Smooth muscle cell of the coronary artery (primary cell): ENCODE data around the gene MTO1. TPM values are rescaled to one million over a fixed set of nuclear protein-coding genes. Genes with fewer than 3 reads are reported as not detected.

Source experiments
- total RNA-seq: library from RNA; depleted of rRNA; stranded (reverse); fragments of >200 nt; gene quantifications from 2 replicates; pipeline ENCODE4 v1.2.3, GENCODE V29; 2014; ENCODE audit warnings: low replicate concordance

MTO1 gene, protein sequence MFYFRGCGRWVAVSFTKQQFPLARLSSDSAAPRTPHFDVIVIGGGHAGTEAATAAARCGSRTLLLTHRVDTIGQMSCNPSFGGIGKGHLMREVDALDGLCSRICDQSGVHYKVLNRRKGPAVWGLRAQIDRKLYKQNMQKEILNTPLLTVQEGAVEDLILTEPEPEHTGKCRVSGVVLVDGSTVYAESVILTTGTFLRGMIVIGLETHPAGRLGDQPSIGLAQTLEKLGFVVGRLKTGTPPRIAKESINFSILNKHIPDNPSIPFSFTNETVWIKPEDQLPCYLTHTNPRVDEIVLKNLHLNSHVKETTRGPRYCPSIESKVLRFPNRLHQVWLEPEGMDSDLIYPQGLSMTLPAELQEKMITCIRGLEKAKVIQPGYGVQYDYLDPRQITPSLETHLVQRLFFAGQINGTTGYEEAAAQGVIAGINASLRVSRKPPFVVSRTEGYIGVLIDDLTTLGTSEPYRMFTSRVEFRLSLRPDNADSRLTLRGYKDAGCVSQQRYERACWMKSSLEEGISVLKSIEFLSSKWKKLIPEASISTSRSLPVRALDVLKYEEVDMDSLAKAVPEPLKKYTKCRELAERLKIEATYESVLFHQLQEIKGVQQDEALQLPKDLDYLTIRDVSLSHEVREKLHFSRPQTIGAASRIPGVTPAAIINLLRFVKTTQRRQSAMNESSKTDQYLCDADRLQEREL
- total RNA-seq, result 21.3 and 32.1 TPM in 2 replicates

DNA sequence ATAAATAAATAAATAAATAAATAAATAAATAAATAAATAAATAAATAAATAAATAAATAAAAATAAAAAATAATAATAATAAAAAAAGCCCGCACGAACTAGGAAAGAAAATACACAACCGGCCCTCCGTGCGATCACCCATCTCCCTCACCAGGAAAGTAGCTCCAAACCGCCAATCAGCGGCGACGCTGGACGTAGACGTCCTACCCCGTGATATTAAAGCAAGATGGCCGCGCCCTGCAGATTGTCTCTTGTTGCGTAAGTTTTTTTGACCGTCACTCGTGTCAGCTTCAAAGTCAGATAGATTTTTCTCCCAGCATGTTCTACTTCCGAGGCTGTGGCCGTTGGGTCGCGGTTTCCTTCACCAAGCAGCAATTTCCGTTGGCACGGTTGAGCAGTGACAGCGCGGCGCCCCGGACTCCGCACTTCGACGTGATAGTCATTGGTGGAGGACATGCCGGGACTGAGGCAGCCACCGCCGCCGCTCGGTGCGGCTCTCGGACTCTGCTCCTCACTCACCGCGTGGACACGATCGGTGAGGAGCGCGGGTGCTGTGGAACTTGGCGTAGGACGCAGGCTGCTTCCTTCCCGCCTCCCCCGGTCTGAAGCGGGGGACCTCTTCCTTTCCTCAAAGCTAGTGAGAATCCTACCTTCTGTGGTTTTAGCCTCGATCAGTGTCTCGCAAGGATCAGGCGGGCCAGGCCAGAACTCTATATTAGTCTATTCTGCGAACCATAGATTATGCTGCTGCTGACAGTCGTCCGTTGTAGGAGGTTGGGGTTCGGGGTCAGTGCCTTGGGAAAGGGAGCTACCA lies at the start of gene MTO1:
Gene MTO1, plus strand, starts transcription at position 201 of the 814 bp plus-strand sequence. Its CDS starts 118 bp downstream, at position 319.

DNA sequence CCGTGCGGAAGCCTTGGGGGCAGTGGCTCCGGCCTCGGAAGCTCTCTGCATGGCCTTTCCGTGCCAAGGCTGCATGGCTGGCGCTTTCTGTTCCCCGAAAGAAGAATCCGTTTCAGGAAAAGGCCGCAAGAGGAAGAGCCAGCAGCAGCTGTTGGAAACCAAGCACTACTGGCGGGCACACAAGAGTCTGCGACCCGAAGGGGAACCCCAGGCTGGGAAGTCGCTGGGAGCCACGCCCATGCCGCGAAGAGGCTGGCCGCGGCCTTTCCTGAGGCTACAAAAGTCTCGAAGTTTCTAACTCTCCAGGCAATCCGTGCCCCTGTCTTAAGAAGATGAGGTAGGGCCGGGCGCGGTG lies 9.5 kb upstream of the MTO1 start, which contains the start of gene CGAS:
Gene CGAS, minus strand, starts transcription at position 191 of the 355 bp plus-strand sequence. Its CDS starts 116 bp downstream, at position 75.

DNA sequence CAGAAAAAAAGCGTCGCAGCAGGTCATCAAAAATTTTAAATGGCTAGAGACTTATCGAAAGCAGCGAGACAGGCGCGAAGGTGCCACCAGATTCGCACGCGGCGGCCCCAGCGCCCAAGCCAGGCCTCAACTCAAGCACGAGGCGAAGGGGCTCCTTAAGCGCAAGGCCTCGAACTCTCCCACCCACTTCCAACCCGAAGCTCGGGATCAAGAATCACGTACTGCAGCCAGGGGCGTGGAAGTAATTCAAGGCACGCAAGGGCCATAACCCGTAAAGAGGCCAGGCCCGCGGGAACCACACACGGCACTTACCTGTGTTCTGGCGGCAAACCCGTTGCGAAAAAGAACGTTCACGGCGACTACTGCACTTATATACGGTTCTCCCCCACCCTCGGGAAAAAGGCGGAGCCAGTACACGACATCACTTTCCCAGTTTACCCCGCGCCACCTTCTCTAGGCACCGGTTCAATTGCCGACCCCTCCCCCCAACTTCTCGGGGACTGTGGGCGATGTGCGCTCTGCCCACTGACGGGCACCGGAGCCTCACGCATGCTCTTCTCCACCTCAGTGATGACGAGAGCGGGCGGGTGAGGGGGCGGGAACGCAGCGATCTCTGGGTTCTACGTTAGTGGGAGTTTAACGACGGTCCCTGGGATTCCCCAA lies 59.3 kb downstream of the MTO1 start, which contains the start of gene EEF1A1:
Gene EEF1A1, minus strand, starts transcription at position 345 of the 663 bp plus-strand sequence. CDS start 1,006 bp downstream, outside the sequence.

Other genes starting within 250 kb of the MTO1 start
- not detected in 2 replicates for gene KHDC1L, start 236.2 kb upstream of the MTO1 start, total RNA-seq
- 3.2 and 5.4 TPM in 2 replicates for gene KHDC1, start 198.5 kb upstream of the MTO1 start, total RNA-seq
- not detected in 2 replicates for gene DPPA5, start 107.5 kb upstream of the MTO1 start, total RNA-seq
- not detected in 2 replicates for gene KHDC3L, start 99.1 kb upstream of the MTO1 start, total RNA-seq
- gene OOEP, start 91.8 kb upstream of the MTO1 start, total RNA-seq, result not detected in 2 replicates
- gene DDX43, start 66.9 kb upstream of the MTO1 start, total RNA-seq, result 0.15 and 1.2 TPM in 2 replicates
- 1.1 and 3.7 TPM in 2 replicates for gene CGAS, start 9.4 kb upstream of the MTO1 start, total RNA-seq
- 25,077 and 51,594 TPM in 2 replicates for gene EEF1A1, start 59.3 kb downstream of the MTO1 start, total RNA-seq
- gene SLC17A5, start 192.3 kb downstream of the MTO1 start, total RNA-seq, result 18.0 and 31.4 TPM in 2 replicates
- gene CD109, start 234.5 kb downstream of the MTO1 start, total RNA-seq, result 5.2 and 18.0 TPM in 2 replicates